Measurements from ENCODE around the gene CCDC93. TPM values are rescaled to one million over a fixed set of nuclear protein-coding genes. Genes with fewer than 3 reads are reported as not detected.

Gene CCDC93
- total and polyA plus RNA-seq, 9 donors, result 10.3 to 33.8 (median 25.4) TPM

DNA sequence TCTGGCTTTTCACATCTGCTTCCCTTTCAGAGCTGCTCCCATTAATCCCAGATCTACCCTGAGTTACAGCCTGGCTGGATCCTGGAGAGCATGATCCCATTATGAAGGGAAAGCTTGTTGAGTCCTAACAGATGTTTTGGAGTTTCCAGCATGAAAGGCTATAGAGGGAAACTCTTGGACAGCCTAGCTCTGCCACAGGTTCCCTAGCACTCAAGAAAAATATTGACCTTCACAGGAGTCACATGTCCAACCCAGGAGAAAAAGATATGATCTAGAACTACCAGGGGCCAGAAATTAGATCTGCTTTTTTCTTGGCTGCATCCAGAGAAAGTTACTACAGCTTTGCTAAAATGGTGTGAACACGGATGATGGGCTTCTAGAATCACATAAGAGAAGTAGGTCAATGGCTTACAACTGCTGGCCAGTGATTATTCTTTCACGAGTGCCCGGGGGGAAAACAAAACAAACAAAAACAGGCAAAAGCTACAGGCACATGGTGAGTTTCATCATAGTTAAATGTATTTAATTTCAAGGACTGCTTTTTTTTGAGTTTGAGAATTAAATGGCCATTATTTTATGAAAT is 15.9 kb downstream of the CCDC93 start:
- 65 to 77% (median 70%) methylated on average over 3 of the region's 3 CpGs for WGBS, 3 donors
- no peak for DNase-seq
- intact Hi-C loops (cut with DNase I), result loop anchor here in 1 of 4 donors (10.0 kb wide), 1 partner anchor 173 kb away; no protein-coding TSS in a partner anchor
- TF ChIP-seq, protein P1, sequence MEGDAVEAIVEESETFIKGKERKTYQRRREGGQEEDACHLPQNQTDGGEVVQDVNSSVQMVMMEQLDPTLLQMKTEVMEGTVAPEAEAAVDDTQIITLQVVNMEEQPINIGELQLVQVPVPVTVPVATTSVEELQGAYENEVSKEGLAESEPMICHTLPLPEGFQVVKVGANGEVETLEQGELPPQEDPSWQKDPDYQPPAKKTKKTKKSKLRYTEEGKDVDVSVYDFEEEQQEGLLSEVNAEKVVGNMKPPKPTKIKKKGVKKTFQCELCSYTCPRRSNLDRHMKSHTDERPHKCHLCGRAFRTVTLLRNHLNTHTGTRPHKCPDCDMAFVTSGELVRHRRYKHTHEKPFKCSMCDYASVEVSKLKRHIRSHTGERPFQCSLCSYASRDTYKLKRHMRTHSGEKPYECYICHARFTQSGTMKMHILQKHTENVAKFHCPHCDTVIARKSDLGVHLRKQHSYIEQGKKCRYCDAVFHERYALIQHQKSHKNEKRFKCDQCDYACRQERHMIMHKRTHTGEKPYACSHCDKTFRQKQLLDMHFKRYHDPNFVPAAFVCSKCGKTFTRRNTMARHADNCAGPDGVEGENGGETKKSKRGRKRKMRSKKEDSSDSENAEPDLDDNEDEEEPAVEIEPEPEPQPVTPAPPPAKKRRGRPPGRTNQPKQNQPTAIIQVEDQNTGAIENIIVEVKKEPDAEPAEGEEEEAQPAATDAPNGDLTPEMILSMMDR (IDR thresholded peaks at IDR 0.05), result no peak
- TF ChIP-seq EP300 (IDR thresholded peaks at IDR 0.05) (no peak), POLR2A (IDR thresholded peaks at IDR 0.05) (no peak)
- Histone ChIP-seq H3K36me3 (no peaks in the 10 kb centered on the region), H3K27ac (no peak overlapping the region), H3K4me1 (ENCODE audit: insufficient read depth) (no peaks in the 10 kb centered on the region), H3K27me3 (no peaks in the 10 kb centered on the region), H3K9me3 (no peaks in the 10 kb centered on the region), H3K4me3 (no peak overlapping the region)

DNA sequence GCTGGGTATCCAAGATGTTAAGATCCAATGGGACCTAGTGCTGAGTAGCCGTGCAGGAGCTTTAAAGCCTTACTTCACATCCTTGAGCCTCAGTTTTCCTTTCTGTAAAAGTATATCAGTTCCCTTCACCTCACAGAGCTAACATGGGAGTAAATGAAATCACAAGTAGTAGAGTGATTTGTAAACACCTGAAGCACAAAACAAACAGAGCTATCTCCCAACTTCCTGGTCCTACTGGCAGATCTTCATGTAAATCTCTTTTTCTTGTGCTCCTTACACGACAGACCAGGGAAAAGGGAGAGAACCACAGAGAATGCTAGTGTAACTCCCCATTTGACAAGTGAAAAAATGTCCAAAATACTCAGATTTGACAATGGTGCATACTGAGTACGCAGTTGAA is 17.3 kb downstream of the CCDC93 start:
- intact Hi-C loops (cut with DNase I), result loop anchor here in 1 of 4 donors (10.0 kb wide), 1 partner anchor 172 kb away; no protein-coding TSS in a partner anchor
- H3K4me1 ChIP-seq (ENCODE audit: insufficient read depth), result no peaks in the 10 kb centered on the region
- no peaks in the 10 kb centered on the region for H3K27me3 ChIP-seq
- TF ChIP-seq EP300 (IDR thresholded peaks at IDR 0.05), result no peak
- no peak for TF ChIP-seq POLR2A (IDR thresholded peaks at IDR 0.05)
- TF ChIP-seq, protein P1 (IDR thresholded peaks at IDR 0.05), result no peak
- no peak overlapping the region for H3K4me3 ChIP-seq
- no peak overlapping the region for H3K27ac ChIP-seq
- no peaks in the 10 kb centered on the region for H3K36me3 ChIP-seq
- H3K9me3 ChIP-seq, result no peaks in the 10 kb centered on the region
- 82 to 87% (median 82%) methylated on average over 3 of the region's 3 CpGs for WGBS, 3 donors
- DNase-seq, result no peak

DNA sequence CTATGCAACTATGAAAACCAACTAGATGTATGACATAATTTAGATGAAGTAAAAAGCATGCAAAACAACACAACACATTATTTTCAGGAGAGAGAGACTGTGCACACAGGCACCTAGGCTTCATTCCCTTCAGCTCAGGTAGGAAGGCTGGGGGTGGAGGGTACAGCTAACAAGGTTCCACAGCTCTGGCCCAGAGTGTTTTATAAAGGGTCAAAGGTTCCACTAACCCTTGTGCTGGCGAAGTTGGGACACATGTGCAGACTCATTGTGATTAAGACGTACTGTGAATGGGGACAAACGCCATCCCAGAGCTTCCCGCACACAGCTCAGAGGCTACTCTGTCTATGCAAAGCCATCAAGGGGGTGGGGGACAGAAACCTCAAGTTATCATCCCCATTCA is 19.1 kb downstream of the CCDC93 start:
- no peak for DNase-seq
- no peaks in the 10 kb centered on the region for H3K9me3 ChIP-seq
- H3K36me3 ChIP-seq, result no peaks in the 10 kb centered on the region
- TF ChIP-seq, protein P1 (IDR thresholded peaks at IDR 0.05), result no peak
- no peak for TF ChIP-seq POLR2A (IDR thresholded peaks at IDR 0.05)
- TF ChIP-seq EP300 (IDR thresholded peaks at IDR 0.05), result no peak
- intact Hi-C loops (cut with DNase I), result loop anchor here in 1 of 4 donors (10.0 kb wide), 1 partner anchor 170 kb away; no protein-coding TSS in a partner anchor
- no peak overlapping the region for H3K4me3 ChIP-seq
- H3K27ac ChIP-seq, result no peak overlapping the region
- no peaks in the 10 kb centered on the region for H3K4me1 ChIP-seq (ENCODE audit: insufficient read depth)
- no peaks in the 10 kb centered on the region for H3K27me3 ChIP-seq
- WGBS, 3 donors, result 70 to 84% (median 77%) methylated on average over 4 of the region's 4 CpGs

DNA sequence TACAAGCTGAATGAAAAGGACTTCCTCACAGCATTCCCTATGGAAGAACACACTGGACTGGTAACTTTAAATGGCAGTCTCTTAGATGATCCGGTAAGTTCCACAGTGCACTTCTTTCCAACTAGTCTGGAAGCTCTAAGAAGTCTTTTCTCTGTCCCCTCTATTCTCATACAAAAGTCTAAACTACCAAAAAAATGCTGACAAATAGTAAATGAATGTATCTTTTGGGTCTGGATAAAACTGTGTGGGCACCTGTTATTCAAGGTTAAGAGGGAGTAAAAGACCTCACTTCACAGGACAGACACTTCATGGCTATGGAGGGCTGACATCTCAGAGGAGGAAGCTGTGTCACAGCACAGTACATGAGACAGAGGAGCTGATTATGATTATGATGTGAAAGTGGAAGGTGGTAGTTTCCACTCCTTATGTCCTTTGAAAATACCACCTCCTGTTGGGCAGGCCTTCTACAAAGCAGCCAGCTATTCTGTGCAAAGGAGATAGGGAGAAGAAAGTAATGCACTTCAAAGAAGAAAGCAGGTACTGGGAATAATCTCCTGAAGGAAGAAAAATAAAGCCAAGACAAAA is 23.9 kb downstream of the CCDC93 start:
- no peaks in the 10 kb centered on the region for H3K9me3 ChIP-seq
- intact Hi-C loops (cut with DNase I), result loop anchor here in 1 of 4 donors (10.0 kb wide), 1 partner anchor 165 kb away; no protein-coding TSS in a partner anchor
- H3K4me1 ChIP-seq (ENCODE audit: insufficient read depth), result no peaks in the 10 kb centered on the region
- WGBS, 3 donors, result 96 to 97% (median 96%) methylated on average over 1 of the region's 1 CpG
- H3K27me3 ChIP-seq, result no peaks in the 10 kb centered on the region
- TF ChIP-seq EP300 (IDR thresholded peaks at IDR 0.05) (no peak), POLR2A (IDR thresholded peaks at IDR 0.05) (no peak)
- TF ChIP-seq, protein P1 (IDR thresholded peaks at IDR 0.05), result no peak
- no peak for DNase-seq
- no peak overlapping the region for H3K27ac ChIP-seq
- H3K36me3 ChIP-seq, result no peaks in the 10 kb centered on the region
- no peak overlapping the region for H3K4me3 ChIP-seq

Data from ovary (tissue), 9 donors.